ENCODE results near the gene IFI27.

Gene IFI27

GRCh38 chr14:94102768-94103482, 7.6 kb upstream of the IFI27 start:
- in situ Hi-C loops (cut with MboI; ENCODE audit: low sequenced_read_pairs), result no loop called here

GRCh38 chr14:94103554-94104150, 6.9 kb upstream of the IFI27 start:
- in situ Hi-C loops (cut with MboI; ENCODE audit: low sequenced_read_pairs), result no loop called here

- in situ Hi-C loops (cut with MboI; ENCODE audit: low sequenced_read_pairs), result no loop called here
These were observed 5.8 kb upstream of the IFI27 start for GRCh38 chr14:94104731-94105130.

GRCh38 chr14:94109915-94110250, 653 bp upstream of the IFI27 start:
- in situ Hi-C loops (cut with MboI; ENCODE audit: low sequenced_read_pairs), result no loop called here

- in situ Hi-C loops (cut with MboI; ENCODE audit: low sequenced_read_pairs), result no loop called here
These were observed 950 bp downstream of the IFI27 start for GRCh38 chr14:94111276-94112095.

- in situ Hi-C loops (cut with MboI; ENCODE audit: low sequenced_read_pairs), result no loop called here
These were observed 2.1 kb downstream of the IFI27 start for GRCh38 chr14:94112513-94113063.

GRCh38 chr14:94113073-94113472, 2.5 kb downstream of the IFI27 start:
- in situ Hi-C loops (cut with MboI; ENCODE audit: low sequenced_read_pairs), result no loop called here

GRCh38 chr14:94113490-94113889, 3.0 kb downstream of the IFI27 start:
- in situ Hi-C loops (cut with MboI; ENCODE audit: low sequenced_read_pairs), result no loop called here

- in situ Hi-C loops (cut with MboI; ENCODE audit: low sequenced_read_pairs), result no loop called here
These were observed 3.5 kb downstream of the IFI27 start for GRCh38 chr14:94113908-94114588.

GRCh38 chr14:94114589-94115057, 4.1 kb downstream of the IFI27 start:
- in situ Hi-C loops (cut with MboI; ENCODE audit: low sequenced_read_pairs), result no loop called here

DNA sequence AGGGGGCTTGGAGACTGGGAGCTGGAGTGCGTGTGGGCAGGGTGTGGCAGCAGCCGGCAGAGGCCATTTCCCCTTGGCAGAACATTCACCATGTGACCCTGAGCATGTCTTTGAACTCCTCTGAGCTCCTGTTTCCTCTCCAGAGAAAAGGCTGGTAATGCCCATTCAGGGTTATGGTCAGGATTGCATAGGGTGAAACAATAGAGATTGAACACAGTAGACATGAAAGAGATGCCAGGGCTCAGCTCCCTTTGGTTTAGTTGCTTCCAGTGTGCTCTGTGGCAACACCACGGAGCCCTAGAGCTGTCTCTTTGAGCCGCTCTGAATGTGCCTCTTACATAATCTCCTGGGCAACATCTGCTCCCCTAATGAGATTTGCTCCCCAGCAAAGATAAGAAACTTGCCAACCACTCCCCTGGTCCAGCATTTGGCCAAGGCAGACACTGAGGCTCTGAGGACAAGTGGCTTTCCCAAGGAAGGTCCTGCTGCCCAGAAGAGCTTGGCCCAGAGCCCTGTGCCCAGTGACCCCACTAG, 4.6 kb downstream of the IFI27 start:
- in situ Hi-C loops (cut with MboI; ENCODE audit: low sequenced_read_pairs), result no loop called here

GRCh38 chr14:94115631-94116030, 5.1 kb downstream of the IFI27 start:
- in situ Hi-C loops (cut with MboI; ENCODE audit: low sequenced_read_pairs), result no loop called here

DNA sequence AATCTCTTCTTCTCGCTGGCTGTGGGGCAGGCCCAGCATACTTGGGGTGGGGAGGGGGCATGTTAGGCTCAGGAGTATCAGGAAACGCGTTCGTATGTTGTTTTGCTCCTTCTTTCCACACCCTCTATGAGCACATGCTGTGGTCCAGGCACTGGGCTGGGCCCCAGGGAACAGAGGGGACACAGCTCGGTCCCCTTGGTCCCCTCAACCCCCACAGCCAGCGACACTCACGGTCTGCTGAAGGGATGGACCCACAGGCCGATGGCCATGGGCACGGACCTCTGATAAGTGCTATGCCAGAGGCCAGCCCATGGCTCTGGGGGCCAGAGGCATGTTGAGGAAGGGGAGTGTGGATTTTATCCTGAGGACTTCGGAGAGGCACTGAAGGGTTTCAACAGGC, 6.2 kb downstream of the IFI27 start:
- in situ Hi-C loops (cut with MboI; ENCODE audit: low sequenced_read_pairs), result no loop called here

GRCh38 chr14:94117856-94118255, 7.3 kb downstream of the IFI27 start:
- in situ Hi-C loops (cut with MboI; ENCODE audit: low sequenced_read_pairs), result no loop called here

GRCh38 chr14:94119071-94119470, 8.5 kb downstream of the IFI27 start:
- in situ Hi-C loops (cut with MboI; ENCODE audit: low sequenced_read_pairs), result no loop called here

- in situ Hi-C loops (cut with MboI; ENCODE audit: low sequenced_read_pairs), result no loop called here
These were observed 10.3 kb downstream of the IFI27 start for GRCh38 chr14:94120667-94121340.

GRCh38 chr14:94121485-94121884, 10.9 kb downstream of the IFI27 start:
- in situ Hi-C loops (cut with MboI; ENCODE audit: low sequenced_read_pairs), result no loop called here

DNA sequence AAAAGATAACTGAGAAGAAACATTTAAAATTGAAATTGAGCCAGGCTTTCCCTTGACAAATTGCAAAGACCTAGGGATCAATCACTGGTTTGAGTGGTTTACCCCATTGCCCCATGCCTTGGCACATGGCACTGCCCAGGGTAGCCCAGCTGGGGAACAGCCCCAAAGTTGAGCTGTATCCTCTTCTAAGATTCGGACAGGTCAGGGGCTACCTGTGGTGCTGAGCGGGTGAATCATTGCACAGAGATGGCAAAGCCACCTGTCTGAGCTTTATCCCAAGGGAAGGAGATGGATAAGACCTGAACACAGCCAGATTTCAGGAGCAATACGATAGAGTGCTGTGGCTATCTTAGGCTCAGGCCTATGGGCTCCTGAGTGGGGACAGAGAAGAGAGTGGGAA, 11.9 kb downstream of the IFI27 start:
- in situ Hi-C loops (cut with MboI; ENCODE audit: low sequenced_read_pairs), result no loop called here

DNA sequence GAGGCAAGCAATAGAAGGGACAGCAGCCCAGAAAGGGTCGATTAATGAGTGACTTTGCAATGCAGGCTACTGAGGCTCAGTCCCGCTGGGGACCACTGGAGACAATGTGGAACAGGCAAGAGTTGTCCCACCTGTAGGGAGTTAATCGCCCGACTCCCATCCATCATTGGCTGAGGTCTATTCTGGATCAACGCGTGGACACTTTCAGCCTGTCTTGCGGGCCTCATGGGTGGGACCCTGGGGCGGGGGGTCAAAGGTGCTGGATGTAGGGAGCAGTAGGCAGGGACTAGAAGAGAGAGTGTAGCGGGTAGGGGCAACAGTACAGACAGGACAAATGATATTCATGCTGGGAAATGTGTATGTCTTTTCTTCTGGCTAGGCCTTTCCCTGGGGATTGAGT, 12.8 kb downstream of the IFI27 start:
- in situ Hi-C loops (cut with MboI; ENCODE audit: low sequenced_read_pairs), result no loop called here

GRCh38 chr14:94123868-94124267, 13.3 kb downstream of the IFI27 start:
- in situ Hi-C loops (cut with MboI; ENCODE audit: low sequenced_read_pairs), result no loop called here

Data from HL-60/S4 treated with retinoic acid at 250 ng/mL for 4 days and 3 days (cell line).